Spleen (tissue), 11 donors: ENCODE measurements around the gene GCSH. TPM values are rescaled to one million over a fixed set of nuclear protein-coding genes. Genes with fewer than 3 reads are reported as not detected.

Experiments used
- DNase-seq: peaks from one replicate; pipeline ENCODE4 v3.0.0-alpha.2; 2020
- H3K27ac ChIP-seq, 8 donors: fragments of 200-600 bp; sonication (generic) in 7 of 8; 1 replicate in 4 of 8; 2 replicates in 4 of 8; pipeline versions ENCODE4 v1.5.0 to v1.8.0; 2016 to 2021; ENCODE audit warnings: inconsistent platforms in 4 of 8, mild to moderate bottlenecking in 4 of 8, moderate library complexity in 1 of 8
- H3K27me3 ChIP-seq, 7 donors: fragments of 200-600 bp; sonication (generic) in 6 of 7; replicated peaks in 1 of 7; 1 replicate in 4 of 7; 2 replicates in 3 of 7; pipeline versions ENCODE4 v1.5.0 to v1.8.0; 2016 to 2021; ENCODE audit warnings: inconsistent platforms in 3 of 7, mild to moderate bottlenecking in 1 of 7
- H3K36me3 ChIP-seq, 6 donors: fragments of 200-600 bp; sonication (generic) in 5 of 6; 1 replicate in 4 of 6; 2 replicates in 2 of 6; pipeline versions ENCODE4 v1.5.0 to v1.8.0; 2016 to 2021; ENCODE audit warnings: inconsistent platforms in 2 of 6
- H3K4me1 ChIP-seq, 6 donors: fragments of 200-600 bp; sonication (generic) in 5 of 6; 1 replicate in 3 of 6; 2 replicates in 3 of 6; pipeline versions ENCODE4 v1.5.0 to v1.8.0; 2016 to 2021; ENCODE audit warnings: inconsistent platforms in 3 of 6
- H3K4me3 ChIP-seq, 8 donors: fragments of 200-600 bp; sonication (generic) in 7 of 8; 1 replicate in 4 of 8; 2 replicates in 4 of 8; pipeline versions ENCODE4 v1.5.0 to v1.8.0; 2016 to 2021; ENCODE audit warnings: inconsistent platforms in 4 of 8, mild to moderate bottlenecking in 4 of 8, moderate library complexity in 2 of 8
- H3K9me3 ChIP-seq, 8 donors: fragments of 200-600 bp; sonication (generic) in 7 of 8; 1 replicate in 4 of 8; 2 replicates in 4 of 8; pipeline versions ENCODE4 v1.5.0 to v1.8.0; 2016 to 2021; ENCODE audit warnings: inconsistent platforms in 4 of 8
- CTCF ChIP-seq, 11 experiments: fragments of 200-600 bp in 7 of 11; fragments of 450-650 bp in 4 of 11; sonication (generic) in 4 of 11; IDR thresholded peaks in 8 of 11; conservative IDR thresholded peaks in 3 of 11; 1 replicate in 7 of 11; 2 replicates in 4 of 11; pipeline versions ENCODE4 v1.4.0 to v1.8.0; 2016 to 2021; ENCODE audit warnings: antibody characterized with exemption in 11 of 11, inconsistent platforms in 4 of 11, mild to moderate bottlenecking in 1 of 11
- POLR2A ChIP-seq, 3 donors: fragments of 450-650 bp; IDR thresholded peaks; one replicate each; pipeline ENCODE4 v1.5.1; 2017; ENCODE audit warnings: antibody characterized with exemption in 3 of 3, mild to moderate bottlenecking in 1 of 3
- POLR2AphosphoS5 ChIP-seq, 3 donors: sonication (generic); formaldehyde crosslinking; IDR thresholded peaks; one replicate each; pipeline ENCODE4 v1.5.1; 2017; ENCODE audit warnings: antibody characterized with exemption in 3 of 3
- WGBS, 5 donors: extraction: QIAGEN DNeasy Blood & Tissue Kit in 3 of 5; methylation state at CpG; one replicate each; pipeline versions ENCODE4 v1.1.5 to v1.1.7; 2013 to 2018; 5-methylcytosine and 5-hydroxymethylcytosine counted together
- intact Hi-C: fragments of 100-400 bp; cut with DNase I; formaldehyde crosslinking; loops from one replicate; pipeline ENCODE4 v1.15.0; 2023; ENCODE audit warnings: low total_unique reads
- polyA plus RNA-seq, 3 donors: library from polyadenylated mRNA; stranded (reverse); fragments of 200-250 nt; gene quantifications; one replicate each; pipeline ENCODE4 v1.2.1, GENCODE V29; 2013
- total RNA-seq, 7 donors: library from RNA; depleted of rRNA in 3 of 7; stranded (reverse); fragments of >200 nt in 3 of 7; fragmentation: NEBNext Ultra II Directional in 4 of 7; extraction: Animal tissue kit (Norgen Biotek cat#: 25700) in 4 of 7; gene quantifications; one replicate each; pipeline versions ENCODE4 v1.1.0 to v1.2.1, GENCODE V29; 2016 to 2021
- donor health status: healthy with polysubstance abuse.
- donor health status: DM: no; HTN: no; CAD: no; lungs with moderate emphysema.
- donor health status: DM: no; HTN: no; CAD: no.
- donor health status: Bipolar disorder and iron deficiency.
- donor health status: healthy.
- donor health status: DM: no; HTN: no; CAD: no.
- donor health status: DM: yes; HTN: yes; CAD: no.

Gene GCSH
- total and polyA plus RNA-seq, 10 donors: 7.3 to 14.8 (median 7.7) TPM

- Histone ChIP-seq H3K36me3 (peaks cover 0 to 13% (median 1%) of the 10 kb centered on the region in 6 donors), H3K4me3 (no peak overlapping the region), H3K9me3 (no peaks in the 10 kb centered on the region), H3K27me3 (no peaks in the 10 kb centered on the region), H3K4me1 (no peaks in the 10 kb centered on the region), H3K27ac (no peak overlapping the region)
- intact Hi-C loops: no loop called here
- WGBS, 5 donors: 92 to 97% (median 96%) methylated on average over 5 of the region's 5 CpGs
- DNase-seq: no peak
- TF ChIP-seq POLR2AphosphoS5 (IDR thresholded peaks at IDR 0.05) (no peak), POLR2A (IDR thresholded peaks at IDR 0.05) (no peak), CTCF (IDR thresholded peaks at IDR 0.05 in 8 of 11, conservative IDR thresholded peaks at IDR 0.05 in 3 of 11) (no peak)
Observed at GRCh38 chr16:81088836-81089235, 7.4 kb downstream of the GCSH start.

DNA sequence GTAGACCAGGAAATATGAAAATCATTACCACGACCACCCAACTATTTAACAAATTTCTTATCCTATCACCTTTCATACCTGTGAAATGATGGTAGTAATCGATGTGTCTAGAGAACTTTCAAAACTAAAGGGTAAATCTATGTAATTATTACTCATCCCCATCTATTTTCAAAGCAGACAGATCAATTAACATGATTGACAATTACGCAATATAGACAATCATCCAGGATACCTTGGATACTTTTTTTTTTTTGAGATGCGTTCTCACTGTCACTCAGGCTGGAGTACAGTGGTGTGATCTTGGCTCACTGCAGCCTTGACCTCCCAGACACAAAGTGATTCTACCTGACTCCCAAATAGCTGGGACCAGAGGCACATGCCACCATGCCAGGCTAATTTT lies 15.2 kb downstream of the GCSH start:
- 89 to 97% (median 94%) methylated on average over 4 of the region's 4 CpGs for WGBS, 5 donors
- H3K9me3 ChIP-seq: no peaks in the 10 kb centered on the region
- peaks cover 0 to 9% (median 2%) of the 10 kb centered on the region in 6 donors for H3K36me3 ChIP-seq
- peaks cover 0 to 13% (median 10%) of the 10 kb centered on the region in 6 donors for H3K4me1 ChIP-seq
- no peak overlapping the region for H3K4me3 ChIP-seq
- intact Hi-C loops: no loop called here
- no peak overlapping the region for H3K27ac ChIP-seq
- no peaks in the 10 kb centered on the region for H3K27me3 ChIP-seq
- TF ChIP-seq CTCF (IDR thresholded peaks at IDR 0.05 in 8 of 11, conservative IDR thresholded peaks at IDR 0.05 in 3 of 11): no peak
- TF ChIP-seq POLR2AphosphoS5 (IDR thresholded peaks at IDR 0.05): no peak
- DNase-seq: no peak

DNA sequence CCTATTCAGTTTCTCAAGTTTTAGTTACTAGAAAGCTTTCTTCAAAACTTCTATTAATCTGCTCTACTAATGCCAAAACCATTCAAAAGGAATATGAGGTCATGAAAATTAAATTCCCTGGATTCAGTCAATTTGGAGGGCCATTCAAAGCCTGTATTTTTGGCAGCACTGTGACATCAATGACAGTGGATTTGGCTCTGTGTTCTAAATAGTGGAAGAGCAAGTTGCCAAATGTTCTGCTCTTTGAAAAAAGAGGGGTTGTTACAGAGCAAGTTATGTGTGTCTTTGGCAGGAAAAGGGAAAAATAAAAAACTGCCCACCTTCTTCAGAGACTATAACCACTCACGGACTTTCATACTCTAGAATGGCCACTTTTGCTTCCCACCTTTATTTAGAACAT lies 16.0 kb downstream of the GCSH start:
- H3K36me3 ChIP-seq: peaks cover 0 to 9% (median 2%) of the 10 kb centered on the region in 6 donors
- H3K9me3 ChIP-seq: no peaks in the 10 kb centered on the region
- peaks cover 0 to 14% (median 11%) of the 10 kb centered on the region in 6 donors for H3K4me1 ChIP-seq
- H3K27me3 ChIP-seq: no peaks in the 10 kb centered on the region
- intact Hi-C loops: no loop called here
- H3K27ac ChIP-seq: no peak overlapping the region
- no peak for DNase-seq
- no peak overlapping the region for H3K4me3 ChIP-seq
- no peak for TF ChIP-seq POLR2A (IDR thresholded peaks at IDR 0.05)
- TF ChIP-seq CTCF (IDR thresholded peaks at IDR 0.05 in 8 of 11, conservative IDR thresholded peaks at IDR 0.05 in 3 of 11): no peak
- TF ChIP-seq POLR2AphosphoS5 (IDR thresholded peaks at IDR 0.05): no peak
- 76 to 100% (median 93%) methylated on average over 1 of the region's 1 CpG for WGBS, 5 donors

DNA sequence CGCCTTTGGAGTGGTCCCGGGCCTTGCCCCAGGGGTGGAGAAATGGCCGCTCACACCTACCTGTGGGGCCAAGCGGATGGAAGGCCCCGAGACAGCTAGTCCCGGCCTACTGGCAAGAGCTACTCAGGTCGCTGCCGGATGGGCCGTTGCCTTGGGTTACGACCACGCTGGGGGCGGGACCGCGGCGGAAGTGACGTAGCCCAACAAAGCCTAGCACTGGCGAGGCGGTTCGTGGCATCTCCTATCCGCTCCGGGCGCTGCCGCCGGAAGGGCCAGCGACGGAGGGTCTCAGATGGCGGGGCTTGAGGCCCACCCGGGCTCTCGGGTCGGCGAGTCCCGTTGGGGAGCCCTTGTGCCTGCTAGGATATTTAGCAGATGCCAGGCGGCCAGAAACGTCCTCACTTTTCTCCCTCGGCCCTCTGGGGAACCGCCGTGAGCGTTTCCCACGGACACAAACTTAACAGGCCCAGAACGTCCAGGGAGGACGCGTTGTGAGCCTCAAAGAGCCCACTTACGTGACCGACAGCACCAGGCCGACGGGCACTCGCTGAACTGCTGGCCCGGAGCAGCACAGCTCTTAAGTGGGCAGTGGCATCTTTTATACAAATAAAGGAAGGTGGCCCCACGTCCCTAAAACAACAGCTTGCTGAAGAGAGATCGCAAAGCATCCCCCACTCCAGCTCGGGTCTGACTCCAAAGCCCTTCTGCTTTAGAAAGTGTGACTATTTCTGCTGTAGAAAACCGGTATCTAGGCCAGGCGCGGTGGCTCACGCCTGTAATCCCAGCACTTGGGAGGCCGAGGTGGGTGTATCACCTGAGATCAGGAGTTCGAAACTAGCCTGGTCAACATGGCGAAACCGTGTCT lies 18.9 kb downstream of the GCSH start, which contains the start of gene C16orf46:
Gene C16orf46, minus strand, starts transcription at position 163 of the 865 bp plus-strand sequence. CDS start 13,283 bp downstream, outside the sequence.
- Histone ChIP-seq H3K36me3 (no peaks in the 10 kb centered on the region), H3K27ac (peak within 1 kb of the TSS; percentile 87 to 98 (median 95)), H3K4me1 (peaks cover 0 to 14% (median 11%) of the 10 kb centered on the region in 6 donors), H3K27me3 (no peaks in the 10 kb centered on the region), H3K9me3 (no peaks in the 10 kb centered on the region), H3K4me3 (peak within 1 kb of the TSS; percentile 75 to 98 (median 89))
- TF ChIP-seq CTCF (IDR thresholded peaks at IDR 0.05 in 8 of 11, conservative IDR thresholded peaks at IDR 0.05 in 3 of 11) (peak in 2 of 11 experiments; percentile 5 to 18), POLR2AphosphoS5 (IDR thresholded peaks at IDR 0.05) (peak; percentile 96 to 97 (median 96)), POLR2A (IDR thresholded peaks at IDR 0.05) (peak in 2 of 3 donors; percentile 57 to 63)
- WGBS, 5 donors: 12 to 21% (median 12%) methylated on average over 31 to 59 of the region's 59 CpGs
- peak; percentile 100 for DNase-seq
- intact Hi-C loops: loop anchor here (5.0 kb wide), 1 partner anchor 40 kb away; the partner anchor contains the start of gene ATMIN
